GM23248 (cell line): ENCODE data around the gene UQCRH.

Experiments
- EZH2 ChIP-seq: fragments of 200-600 bp; sonication (generic); IDR thresholded peaks from 2 replicates; pipeline ENCODE4 v1.6.1; 2018; ENCODE audit warnings: antibody characterized with exemption, mild to moderate bottlenecking; ENCODE audit not compliant: insufficient read depth, poor library complexity, severe bottlenecking
- EZH2phosphoT487 ChIP-seq: fragments of 200-600 bp; sonication (generic); IDR thresholded peaks from 2 replicates; pipeline ENCODE4 v1.6.1; 2018; ENCODE audit warnings: antibody characterized with exemption, moderate library complexity, mild to moderate bottlenecking, low read depth; ENCODE audit not compliant: insufficient read depth

- TF ChIP-seq EZH2 (no peak), EZH2phosphoT487 (no peak)
These were observed 30.5 kb downstream of the UQCRH start for GRCh38 chr1:46334030-46334384.
